GM21526 (cell line): ENCODE results near the gene WIZ.
"Not testable (repeated sequence)": the region's sequence is repeated elsewhere in the genome, so short reads cannot be mapped to it uniquely, and the experiment has no call there.

Experiments
- ATAC-seq: cut with Tn5 transposase; IDR thresholded peaks from one replicate; pipeline ENCODE4 v1.9.1; 2021; ENCODE audit warnings: moderate library complexity; ENCODE audit not compliant: unreplicated experiment, low FRiP score

Gene WIZ, protein sequence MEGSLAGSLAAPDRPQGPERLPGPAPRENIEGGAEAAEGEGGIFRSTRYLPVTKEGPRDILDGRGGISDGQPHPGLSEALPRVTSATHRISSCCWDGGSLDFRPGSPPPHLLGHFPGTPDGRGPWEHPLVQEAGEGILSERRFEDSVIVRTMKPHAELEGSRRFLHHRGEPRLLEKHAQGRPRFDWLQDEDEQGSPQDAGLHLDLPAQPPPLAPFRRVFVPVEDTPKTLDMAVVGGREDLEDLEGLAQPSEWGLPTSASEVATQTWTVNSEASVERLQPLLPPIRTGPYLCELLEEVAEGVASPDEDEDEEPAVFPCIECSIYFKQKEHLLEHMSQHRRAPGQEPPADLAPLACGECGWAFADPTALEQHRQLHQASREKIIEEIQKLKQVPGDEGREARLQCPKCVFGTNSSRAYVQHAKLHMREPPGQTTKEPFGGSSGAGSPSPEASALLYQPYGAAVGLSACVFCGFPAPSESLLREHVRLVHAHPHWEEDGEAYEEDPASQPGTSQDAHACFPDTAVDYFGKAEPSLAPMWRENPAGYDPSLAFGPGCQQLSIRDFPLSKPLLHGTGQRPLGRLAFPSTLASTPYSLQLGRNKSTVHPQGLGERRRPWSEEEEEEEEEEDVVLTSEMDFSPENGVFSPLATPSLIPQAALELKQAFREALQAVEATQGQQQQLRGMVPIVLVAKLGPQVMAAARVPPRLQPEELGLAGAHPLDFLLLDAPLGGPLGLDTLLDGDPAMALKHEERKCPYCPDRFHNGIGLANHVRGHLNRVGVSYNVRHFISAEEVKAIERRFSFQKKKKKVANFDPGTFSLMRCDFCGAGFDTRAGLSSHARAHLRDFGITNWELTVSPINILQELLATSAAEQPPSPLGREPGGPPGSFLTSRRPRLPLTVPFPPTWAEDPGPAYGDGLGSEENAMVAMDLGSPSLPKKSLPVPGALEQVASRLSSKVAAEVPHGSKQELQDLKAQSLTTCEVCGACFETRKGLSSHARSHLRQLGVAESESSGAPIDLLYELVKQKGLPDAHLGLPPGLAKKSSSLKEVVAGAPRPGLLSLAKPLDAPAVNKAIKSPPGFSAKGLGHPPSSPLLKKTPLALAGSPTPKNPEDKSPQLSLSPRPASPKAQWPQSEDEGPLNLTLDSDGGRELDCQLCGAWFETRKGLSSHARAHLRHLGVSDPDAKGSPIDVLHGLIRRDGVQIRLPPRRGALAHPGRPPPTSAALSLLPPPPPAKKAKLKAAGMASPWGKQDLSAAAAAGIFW (N-terminal part only)

GRCh38 chr19:15449620-15450527 is at the start of gene WIZ:
Gene WIZ (minus strand): TSS chr19:15449956. CDS start chr19:15448307, 1,649 bp downstream.
- ATAC-seq: no peak

GRCh38 chr19:15498910-15499309 is 49.2 kb upstream of the WIZ start:
- ATAC-seq: no peak

- ATAC-seq: no peak
Measured at GRCh38 chr19:15498156-15498858, 48.6 kb upstream of the WIZ start.

DNA sequence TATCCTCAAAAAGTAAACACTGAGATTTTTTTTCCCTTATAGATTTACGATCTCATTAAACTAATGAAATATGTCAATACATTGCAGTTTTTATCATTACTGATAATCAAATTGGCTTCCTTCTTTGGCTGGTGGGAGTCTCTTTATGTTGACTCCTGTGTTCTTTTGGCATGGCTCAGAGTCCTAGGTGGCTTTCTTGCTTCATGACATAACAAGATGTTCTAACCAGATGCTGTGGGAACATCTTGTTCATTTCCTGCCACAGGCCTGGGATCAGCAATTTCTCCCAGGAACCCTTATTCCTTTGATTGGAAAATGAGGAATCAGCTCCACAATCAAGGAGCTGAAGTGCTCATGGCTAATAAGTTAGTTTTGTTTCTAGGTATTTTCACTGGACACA is 45.4 kb upstream of the WIZ start:
- no peak for ATAC-seq

DNA sequence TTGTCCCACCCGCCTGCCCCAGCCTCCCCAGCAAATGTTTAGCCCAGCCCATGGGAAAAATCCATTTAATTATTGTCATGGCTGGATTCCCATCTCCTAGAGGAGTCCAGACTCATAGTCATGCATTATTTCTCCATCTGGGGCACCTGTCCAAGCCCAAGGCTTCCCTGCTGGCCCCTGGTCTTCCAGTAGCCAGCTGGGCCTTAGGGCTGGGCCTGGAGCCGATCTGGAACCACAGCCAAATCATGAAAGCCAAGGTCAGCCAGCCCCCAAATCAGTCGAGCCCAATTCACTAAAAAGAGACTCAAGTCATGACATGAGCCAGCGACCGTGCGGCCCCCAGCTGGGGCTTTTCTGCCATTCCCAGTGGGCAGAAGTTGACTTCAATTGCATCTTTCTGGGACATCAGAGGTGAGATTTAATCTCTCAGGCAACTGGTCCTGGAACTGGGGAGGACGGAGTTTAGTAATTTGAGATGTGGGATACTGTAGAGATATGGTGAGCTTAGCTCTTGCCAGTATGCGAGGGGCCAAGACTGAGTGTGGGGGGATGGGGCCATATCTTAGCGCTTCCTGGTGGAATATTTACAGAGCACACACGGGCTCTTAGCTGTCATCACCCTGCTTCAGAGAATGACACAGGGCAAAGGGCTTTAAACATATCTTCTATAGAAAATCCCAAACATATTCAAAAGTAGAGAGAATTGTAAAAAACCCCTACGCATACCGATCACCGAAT is 38.9 kb upstream of the WIZ start:
- ATAC-seq: no peak

GRCh38 chr19:15487038-15487437 is 37.3 kb upstream of the WIZ start:
- ATAC-seq: no peak

GRCh38 chr19:15485768-15486167 is 36.0 kb upstream of the WIZ start:
- ATAC-seq: not testable (repeated sequence)

DNA sequence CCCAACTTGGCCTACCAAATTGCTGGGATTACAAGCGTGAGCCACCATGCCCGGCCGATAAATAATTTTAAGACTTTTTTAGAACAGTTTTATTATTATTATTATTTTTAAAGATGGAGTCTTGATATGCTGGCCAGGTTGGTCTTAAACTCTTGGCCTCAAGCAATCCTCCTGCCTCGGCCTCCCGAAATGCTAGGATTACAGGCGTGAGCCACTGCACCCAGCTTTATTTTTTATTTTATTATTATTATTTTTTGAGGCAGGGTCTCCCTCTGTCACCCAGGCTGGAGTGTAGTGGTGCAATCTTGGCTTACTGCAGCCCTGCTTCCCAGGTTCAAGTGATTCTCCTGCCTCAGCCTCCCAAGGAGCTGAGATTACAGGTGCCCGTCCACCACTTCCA is 31.2 kb upstream of the WIZ start:
- ATAC-seq: not testable (repeated sequence)

GRCh38 chr19:15479391-15480345 is 29.9 kb upstream of the WIZ start, which contains the start of gene PGLYRP2:
Gene PGLYRP2 (minus strand): TSS chr19:15479501. CDS start chr19:15479371, 130 bp downstream.
- no peak for ATAC-seq

GRCh38 chr19:15476325-15476724 is 26.6 kb upstream of the WIZ start:
- no peak for ATAC-seq

- ATAC-seq: no peak
Measured at GRCh38 chr19:15475611-15476010, 25.9 kb upstream of the WIZ start.

DNA sequence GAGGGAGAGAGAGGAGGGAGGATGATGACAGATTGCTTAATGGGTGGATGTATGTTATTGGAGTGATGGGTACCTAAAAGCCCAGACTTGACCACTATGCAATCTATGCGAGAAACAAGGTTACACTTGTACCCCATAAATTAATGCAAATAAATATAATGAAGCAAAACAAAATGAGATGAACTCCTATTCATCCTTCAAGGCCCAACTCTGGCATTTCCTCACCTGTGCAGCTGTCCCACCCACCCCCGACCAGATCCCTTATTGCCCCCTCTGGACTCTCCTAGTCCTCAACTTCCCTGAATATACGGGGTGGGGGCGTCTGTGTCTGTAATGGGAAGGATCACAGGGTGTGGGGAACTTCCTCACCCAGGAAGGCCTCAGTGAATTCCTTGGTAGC is 25.4 kb upstream of the WIZ start:
- no peak for ATAC-seq

DNA sequence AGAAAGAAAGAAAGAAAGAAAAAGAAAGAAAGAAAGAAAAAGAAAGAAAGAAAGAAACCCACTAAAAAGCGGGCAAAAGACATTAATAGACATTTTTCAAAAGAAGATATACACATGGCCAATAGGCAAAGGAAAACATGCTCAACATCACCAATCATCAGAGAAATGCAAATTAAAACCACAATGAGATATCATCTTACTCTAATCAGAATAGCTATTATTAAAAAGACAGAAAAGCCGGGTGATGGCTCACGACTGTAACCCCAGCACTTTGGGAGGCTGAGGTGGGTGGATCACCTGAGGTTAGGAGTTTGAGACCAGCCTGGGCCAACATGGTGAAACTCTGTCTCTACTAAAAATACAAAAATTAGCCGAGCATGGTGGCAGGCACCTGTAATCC is 24.1 kb upstream of the WIZ start:
- not testable (repeated sequence) for ATAC-seq

DNA sequence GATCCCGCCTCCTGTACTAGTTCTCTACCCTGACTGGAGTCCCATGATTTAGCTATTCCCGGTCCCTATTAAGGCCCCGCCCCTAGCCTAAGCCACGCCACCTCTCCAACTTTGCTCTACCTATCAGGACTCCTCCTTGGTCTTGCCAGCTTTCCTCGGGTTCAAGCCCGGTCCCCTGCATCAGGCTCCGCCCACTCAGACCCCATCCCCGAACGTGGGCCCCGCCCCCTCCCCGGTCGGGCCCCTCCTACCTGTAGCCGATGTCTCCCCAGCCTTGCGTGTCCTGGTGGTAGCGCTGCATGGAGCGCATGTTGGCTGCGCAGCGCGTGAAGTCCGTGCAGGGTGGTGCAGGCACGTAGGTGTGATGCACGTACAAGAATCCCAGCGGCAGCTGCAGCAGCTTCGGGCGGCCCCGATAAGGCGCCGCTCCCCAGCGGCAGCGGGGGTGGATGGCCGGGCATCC is 21.9 kb upstream of the WIZ start:
- ATAC-seq: no peak

- ATAC-seq: no peak
Measured at GRCh38 chr19:15469513-15470297, 19.9 kb upstream of the WIZ start.
